Psoas muscle (tissue), 8 donors: ENCODE measurements around the gene LBX2. TPM values are rescaled to one million over a fixed set of nuclear protein-coding genes. Genes with fewer than 3 reads are reported as not detected.

Experiments used
- ATAC-seq, 4 donors: fragments of 200-7000 bp; cut with Tn5 transposase; one replicate each; pipeline ENCODE4 v1.9.1; 2020; ENCODE audit warnings: moderate library complexity in 3 of 4, mild to moderate bottlenecking in 2 of 4
- DNase-seq, 2 donors: peaks; one replicate each; pipeline ENCODE4 v3.0.0-alpha.2; 2020
- H3K27ac ChIP-seq: fragments of 200-600 bp; one replicate; pipeline ENCODE4 v1.8.0; 2022
- H3K27me3 ChIP-seq, 3 donors: fragments of 200-600 bp in 1 of 3; one replicate each; pipeline versions ENCODE4 v1.6.1 to v1.8.0; 2013 to 2022; ENCODE audit warnings: low read length in 2 of 3, mild to moderate bottlenecking in 2 of 3, moderate library complexity in 1 of 3; ENCODE audit not compliant: insufficient read depth in 3 of 3
- H3K36me3 ChIP-seq, 2 donors: fragments of 200-600 bp in 1 of 2; one replicate each; pipeline versions ENCODE4 v1.6.1 to v1.8.0; 2013 to 2022; ENCODE audit warnings: low read depth in 1 of 2, mild to moderate bottlenecking in 1 of 2, moderate library complexity in 1 of 2; ENCODE audit not compliant: insufficient read depth in 1 of 2
- H3K4me1 ChIP-seq: fragments of 200-600 bp; one replicate; pipeline ENCODE4 v1.8.0; 2022
- H3K4me3 ChIP-seq: fragments of 200-600 bp; one replicate; pipeline ENCODE4 v1.8.0; 2022; ENCODE audit warnings: mild to moderate bottlenecking
- H3K9me3 ChIP-seq: fragments of 200-600 bp; one replicate; pipeline ENCODE4 v1.8.0; 2022
- CTCF ChIP-seq: fragments of 200-600 bp; IDR thresholded peaks from one replicate; pipeline ENCODE4 v1.8.0; 2022; ENCODE audit warnings: antibody characterized with exemption
- WGBS, 3 donors: extraction: QIAGEN DNeasy Blood & Tissue Kit; methylation state at CpG; one replicate each; pipeline versions ENCODE4 v1.1.6 to v1.1.7; 2013; 5-methylcytosine and 5-hydroxymethylcytosine counted together
- intact Hi-C, 2 donors: fragments of 100-400 bp; cut with DNase I; formaldehyde crosslinking; loops; one replicate each; pipeline versions ENCODE4 v1.11.0 to v1.14.2; 2022
- polyA plus RNA-seq, 3 donors: library from polyadenylated mRNA; stranded (reverse); fragments of 200-250 nt; gene quantifications; one replicate each; pipeline ENCODE4 v1.2.3, GENCODE V29; 2013
- total RNA-seq, 4 donors: library from RNA; stranded (reverse); fragmentation: NEBNext Ultra II Directional in 2 of 4; extraction: Animal tissue kit (Norgen Biotek cat#: 25700) in 2 of 4; gene quantifications; one replicate each; pipeline versions ENCODE4 v1.2.1 to v1.2.4, GENCODE V29; 2021 to 2023
- donor health status: healthy with polysubstance abuse.
- donor health status: DM: no; HTN: no; CAD: no; lungs with moderate emphysema.
- donor health status: Bipolar disorder and iron deficiency.
- donor health status: healthy.
- donor health status: DM: yes; HTN: yes; CAD: no.
- donor health status: DM: no; HTN: no; CAD: no.
- donor health status: DM: no; HTN: no; CAD: no.
- donor health status: DM: yes; HTN: yes; CAD: no.

Gene LBX2
- total and polyA plus RNA-seq, 7 donors, result 0.14 to 0.68 (median 0.26) TPM; not detected in 2

DNA sequence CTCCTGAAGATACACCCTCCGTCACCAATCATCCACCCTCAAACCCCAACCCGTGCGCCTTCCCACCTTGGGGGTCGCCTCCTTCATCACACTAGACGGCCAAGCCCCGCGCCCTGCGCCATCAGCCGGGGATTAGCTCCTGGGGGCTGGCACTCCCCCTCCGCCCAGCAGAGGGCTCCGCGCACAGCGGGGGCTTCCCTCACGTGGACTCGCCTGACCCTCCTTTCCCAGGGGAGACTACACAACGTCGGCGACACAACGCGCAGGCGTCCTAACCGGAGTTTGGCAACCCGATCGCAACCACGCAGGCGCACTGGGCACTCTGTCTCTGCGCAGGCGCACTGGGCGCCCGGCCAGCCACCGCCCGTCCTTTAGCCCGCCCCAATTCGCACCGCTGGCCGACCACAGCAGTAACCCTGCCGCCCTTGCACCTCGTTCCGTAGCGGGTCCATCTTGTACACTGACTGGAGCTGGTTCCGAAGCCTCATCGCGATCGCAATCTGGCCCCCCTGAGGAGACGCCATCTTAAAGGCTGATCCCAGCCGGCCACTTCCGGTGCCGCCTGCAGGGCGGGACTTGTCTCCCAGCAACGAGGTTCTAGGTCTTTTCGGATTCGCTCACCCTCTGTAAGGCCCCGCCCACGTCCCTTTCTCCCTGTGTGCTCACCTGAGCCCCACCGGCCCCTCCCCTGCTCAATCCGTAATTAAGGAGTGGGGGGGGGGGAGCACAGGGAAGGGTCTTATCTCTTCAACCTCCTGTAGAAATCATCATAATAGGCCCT lies 7.9 kb upstream of the LBX2 start, which contains the start of gene PCGF1:
Gene PCGF1 (minus strand): TSS at position 551 of the 781 bp plus-strand sequence. CDS start 27 bp downstream, at position 524.
- Histone ChIP-seq H3K27ac (peak within 1 kb of the TSS; percentile 100), H3K36me3 (peaks cover 0 to 22% of the 10 kb centered on the region in 2 donors), H3K9me3 (no peaks in the 10 kb centered on the region), H3K4me1 (peaks cover 13% of the 10 kb centered on the region), H3K4me3 (peak within 1 kb of the TSS; percentile 96), H3K27me3 (peaks cover 0 to 68% (median 8%) of the 10 kb centered on the region in 3 donors)
- ATAC-seq (peak; percentile 98 to 99 (median 98)), DNase-seq (peak; percentile 99 to 100)
- WGBS, 3 donors, result 0 to 1% (median 1%) methylated on average over 54 to 56 of the region's 56 CpGs
- peak; percentile 31 for TF ChIP-seq CTCF
- intact Hi-C loops, result no loop called here

DNA sequence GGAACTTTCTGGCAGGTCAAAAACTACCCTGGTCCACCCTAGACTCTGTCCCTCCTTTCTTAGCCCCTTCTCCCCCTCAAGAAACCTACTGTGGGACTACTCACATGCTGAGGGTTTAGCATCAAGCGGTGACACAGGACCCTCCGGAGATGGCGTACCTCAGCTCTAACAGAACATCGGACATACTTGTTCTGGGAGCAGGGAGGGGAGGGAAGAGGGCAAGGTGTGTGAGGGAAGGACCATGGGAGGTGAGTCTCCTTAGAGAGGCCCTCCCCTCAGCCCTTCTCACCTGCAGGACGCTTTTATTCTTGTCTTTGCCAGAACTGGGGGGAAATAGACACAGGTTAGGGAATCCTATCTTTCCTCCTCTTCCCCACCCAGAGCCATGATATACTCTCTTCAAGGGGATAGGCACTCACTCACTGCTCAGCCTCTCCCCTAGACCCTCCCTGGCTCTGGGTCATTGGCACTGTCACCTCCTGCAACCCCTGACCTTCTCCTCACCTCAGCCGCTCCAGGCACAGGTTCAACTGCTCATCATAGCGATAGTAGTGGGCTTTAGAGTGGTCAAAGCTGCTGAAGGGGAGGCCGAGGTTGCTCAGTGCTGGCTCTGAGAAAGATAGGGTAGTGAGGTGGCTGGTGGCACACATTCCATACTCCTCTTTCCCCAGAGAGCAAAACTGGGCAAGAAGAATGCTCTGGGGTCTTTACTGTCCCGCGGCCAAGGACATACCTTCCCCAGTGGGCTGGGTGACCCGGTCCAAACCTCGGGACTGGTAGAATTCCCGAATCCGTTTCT lies 6.2 kb upstream of the LBX2 start:
- H3K4me3 ChIP-seq, result no peak overlapping the region
- DNase-seq (no peak), ATAC-seq (no peak)
- 94 to 96% (median 95%) methylated on average over 14 of the region's 14 CpGs for WGBS, 3 donors
- H3K9me3 ChIP-seq, result no peaks in the 10 kb centered on the region
- intact Hi-C loops, result no loop called here
- H3K4me1 ChIP-seq, result peaks cover 13% of the 10 kb centered on the region
- no peak overlapping the region for H3K27ac ChIP-seq
- TF ChIP-seq CTCF, result no peak
- H3K36me3 ChIP-seq, result peaks cover 0 to 22% of the 10 kb centered on the region in 2 donors
- peaks cover 0 to 64% (median 10%) of the 10 kb centered on the region in 3 donors for H3K27me3 ChIP-seq

DNA sequence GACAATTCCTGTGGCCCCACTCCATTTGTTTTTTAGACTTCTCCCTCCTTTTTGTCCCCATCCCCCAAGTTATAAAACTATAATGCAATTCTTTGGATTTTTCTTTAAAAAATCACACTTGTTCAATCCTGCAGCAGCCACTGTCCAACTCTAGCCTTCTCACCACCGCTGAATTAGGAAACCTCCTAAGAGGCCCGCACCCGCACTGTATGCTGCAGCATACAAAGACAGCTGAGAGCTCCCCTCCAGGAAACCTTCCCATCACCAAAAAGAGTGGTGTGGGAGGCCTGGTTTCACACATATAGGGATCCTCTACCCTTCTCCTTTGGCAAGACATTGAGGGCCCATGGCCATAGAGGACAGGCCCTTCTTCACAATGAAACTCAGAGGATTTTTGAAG lies 5.2 kb upstream of the LBX2 start:
- H3K4me1 ChIP-seq, result peaks cover 15% of the 10 kb centered on the region

More for the DNA sequence above, 5.2 kb upstream of the LBX2 start:
- H3K36me3 ChIP-seq, result peaks cover 0 to 22% of the 10 kb centered on the region in 2 donors
- H3K27me3 ChIP-seq, result peaks cover 0 to 66% (median 15%) of the 10 kb centered on the region in 3 donors
- H3K4me3 ChIP-seq, result peak overlapping the region; percentile 67
- DNase-seq (no peak), ATAC-seq (no peak)
- TF ChIP-seq CTCF, result no peak
- intact Hi-C loops, result no loop called here
- 92 to 96% (median 95%) methylated on average over 3 of the region's 3 CpGs for WGBS, 3 donors
- H3K9me3 ChIP-seq, result no peaks in the 10 kb centered on the region
- no peak overlapping the region for H3K27ac ChIP-seq
